Measurements from ENCODE around the gene DNMT3B. TPM values are rescaled to one million over a fixed set of nuclear protein-coding genes. Genes with fewer than 3 reads are reported as not detected.
"Not testable (repeated sequence)": the region's sequence is repeated elsewhere in the genome, so short reads cannot be mapped to it uniquely, and the experiment has no call there.

DNMT3B gene
- total and polyA plus RNA-seq, 9 of the 15 experiments (the other 6 are each of a cell fraction or from before 2014, with no cell fraction given): 9.3 to 74.8 (median 49.1) TPM

- 70% methylated on average over 6 of the region's 6 CpGs for WGBS (ENCODE audit: insufficient coverage, low coverage, missing lambda C conversion rate)
- H3K4me3 ChIP-seq; H2AFZ ChIP-seq (ENCODE audit: low read depth, low read length); H4K20me1 ChIP-seq (replicated peaks; ENCODE audit: control insufficient read depth, insufficient read depth, low read length); FAIRE-seq; H3K9ac ChIP-seq (ENCODE audit: insufficient read depth in 1 of 2, low read depth in 2 of 2, low read length in 2 of 2); POLR2A ChIA-PET; ATAC-seq; H3K79me2 ChIP-seq (ENCODE audit: control insufficient read depth, insufficient read depth, low read length); H3K9me1 ChIP-seq (ENCODE audit: control insufficient read depth, insufficient read depth, low read length); H3K27me3 ChIP-seq (ENCODE audit: control insufficient read depth in 2 of 2, insufficient read depth in 2 of 2, low read length in 2 of 2); in situ Hi-C loops (cut with MboI); intact Hi-C loops (cut with micrococcal nuclease); BruUV-seq (replicated peaks); DNase-seq (ENCODE audit: extremely low read depth in 1 of 4, low spot score in 3 of 4); H3K9me3 ChIP-seq (replicated peaks; ENCODE audit: control insufficient read depth, insufficient read depth, low read depth, low read length); H3K4me2 ChIP-seq (ENCODE audit: insufficient read depth, low read length); H3K27ac ChIP-seq (ENCODE audit: extremely low read depth, low read depth, low read length); CTCF ChIA-PET (ENCODE audit: low intra/inter-chr PET ratio); TF ChIP-seq ATF3 (CRISPR knock-in tag; conservative IDR thresholded peaks at IDR 0.05): not testable (repeated sequence)
- peaks cover 16% of the 10 kb centered on the region; the same call in 1 of the 3 replicates for H3K36me3 ChIP-seq (ENCODE audit: control insufficient read depth, insufficient read depth, low read length)
- TF ChIP-seq ATF3 (IDR thresholded peaks at IDR 0.05) (peak; percentile 69), CEBPB (tag; IDR thresholded peaks at IDR 0.05) (0 out of 2 replicates have a peak, but pooled peaks have one; percentile 18)
- peaks cover 19 to 21% of the 10 kb centered on the region in 2 experiments for H3K4me1 ChIP-seq (replicated peaks in 1 of 2; ENCODE audit: control insufficient read depth in 2 of 2, insufficient read depth in 2 of 2, low read length in 2 of 2)
Observed at GRCh38 chr20:32728435-32728834, 33.8 kb upstream of the DNMT3B start.

- H3K4me3 ChIP-seq; H3K9me3 ChIP-seq (replicated peaks; ENCODE audit: control insufficient read depth, insufficient read depth, low read depth, low read length); POLR2A ChIA-PET; CTCF ChIA-PET (ENCODE audit: low intra/inter-chr PET ratio); H2AFZ ChIP-seq (ENCODE audit: low read depth, low read length); H3K4me2 ChIP-seq (ENCODE audit: insufficient read depth, low read length); H3K9me1 ChIP-seq (ENCODE audit: control insufficient read depth, insufficient read depth, low read length); H3K79me2 ChIP-seq (ENCODE audit: control insufficient read depth, insufficient read depth, low read length); H4K20me1 ChIP-seq (replicated peaks; ENCODE audit: control insufficient read depth, insufficient read depth, low read length); ATAC-seq; H3K27ac ChIP-seq (ENCODE audit: extremely low read depth, low read depth, low read length); in situ Hi-C loops (cut with MboI); FAIRE-seq; intact Hi-C loops (cut with micrococcal nuclease); BruUV-seq (replicated peaks); DNase-seq (ENCODE audit: extremely low read depth in 1 of 4, low spot score in 3 of 4); H3K27me3 ChIP-seq (ENCODE audit: control insufficient read depth in 2 of 2, insufficient read depth in 2 of 2, low read length in 2 of 2); H3K9ac ChIP-seq (ENCODE audit: insufficient read depth in 1 of 2, low read depth in 2 of 2, low read length in 2 of 2): not testable (repeated sequence)
- TF ChIP-seq RBM25 (IDR thresholded peaks at IDR 0.05; ENCODE audit: low read depth, low read length, severe bottlenecking) (peak; percentile 11), ZNF121 (CRISPR knock-in tag; conservative IDR thresholded peaks at IDR 0.05) (peak; percentile 74)
- 92% methylated on average over 5 of the region's 5 CpGs for WGBS (ENCODE audit: insufficient coverage, low coverage, missing lambda C conversion rate)
- Histone ChIP-seq H3K4me1 (replicated peaks in 1 of 2; ENCODE audit: control insufficient read depth in 2 of 2, insufficient read depth in 2 of 2, low read length in 2 of 2) (peaks cover 19 to 21% of the 10 kb centered on the region in 2 experiments), H3K36me3 (ENCODE audit: control insufficient read depth, insufficient read depth, low read length) (peaks cover 16% of the 10 kb centered on the region; the same call in 1 of the 3 replicates)
Observed at GRCh38 chr20:32729334-32729733, 32.9 kb upstream of the DNMT3B start.

Data from K562 (cell line).